ENCODE data around the gene NBPF9. TPM values are rescaled to one million over a fixed set of nuclear protein-coding genes. Genes with fewer than 3 reads are reported as not detected.

NBPF9 gene
- 10.4 and 12.6 TPM in 2 replicates for total RNA-seq

GRCh38 chr1:149103109-149104081 is at the start of gene NBPF9:
Gene NBPF9, minus strand, starts transcription at chr1:149103551. Its CDS starts 21,412 bp downstream, at chr1:149082139.

Data from placental epithelial cell (primary cell).